Measurements from ENCODE around the gene DLAT.
"Not testable (repeated sequence)": the region's sequence is repeated elsewhere in the genome, so short reads cannot be mapped to it uniquely, and the experiment has no call there.

DNA sequence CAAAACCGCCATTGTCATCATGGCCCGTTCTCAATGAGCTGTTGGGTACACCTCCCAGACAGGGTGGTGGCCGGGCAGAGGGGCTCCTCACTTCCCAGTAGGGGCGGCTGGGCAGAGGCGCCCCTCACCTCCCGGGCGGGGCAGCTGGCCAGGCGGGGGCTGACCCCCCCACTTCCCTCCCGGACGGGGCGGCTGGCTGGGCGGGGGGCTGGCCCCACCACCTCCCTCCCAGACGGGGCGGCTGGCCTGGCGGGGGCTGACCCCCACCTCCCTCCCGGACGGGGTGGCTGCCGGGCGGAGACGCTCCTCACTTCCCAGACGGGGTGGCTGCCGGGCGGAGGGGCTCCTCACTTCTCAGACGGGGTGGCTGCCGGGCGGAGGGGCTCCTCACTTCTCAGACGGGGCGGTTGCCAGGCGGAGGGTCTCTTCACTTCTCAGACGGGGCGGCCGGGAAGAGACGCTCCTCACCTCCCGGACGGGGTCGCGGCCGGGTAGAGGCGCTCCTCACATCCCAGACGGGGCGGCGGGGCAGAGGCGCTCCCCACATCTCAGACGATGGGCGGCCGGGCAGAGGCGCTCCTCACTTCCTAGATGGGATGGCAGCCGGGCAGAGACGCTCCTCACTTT, 1.7 kb downstream of the DLAT start:
- not testable (repeated sequence) for TF ChIP-seq CTCF (IDR thresholded peaks at IDR 0.05; ENCODE audit: insufficient read depth, low read depth, low read length); EZH2 (IDR thresholded peaks at IDR 0.05; ENCODE audit: insufficient read depth, low read length)

All from astrocyte (in vitro differentiated cells and primary cell).